MCF 10A (cell line): Measurements from ENCODE around the gene PTPRF. TPM values are rescaled to one million over a fixed set of nuclear protein-coding genes. Genes with fewer than 3 reads are reported as not detected.

Experiments
- BruUV-seq: library from RNA; stranded (reverse); fragments of 400-500 nt; replicated peaks from 2 replicates; lab custom pipeline; 2021; lab: Mats Ljungman, UMichigan
- CTCF ChIA-PET: fragments of 300-600 bp; sonication (Branson Sonifier 250); formaldehyde crosslinking; extraction: SDS; loops from one replicate; lab custom pipeline; 2021; ENCODE audit warnings: antibody characterized with exemption, inconsistent platforms; lab: Yijun Ruan, JAX
- POLR2A ChIA-PET: fragments of 300-600, 350-650 bp; sonication (Branson Sonifier 250); formaldehyde crosslinking; extraction: SDS; loops from one replicate; lab custom pipeline; 2020; ENCODE audit warnings: antibody characterized with exemption, inconsistent platforms; lab: Yijun Ruan, JAX
- DNase-seq: peaks from one replicate; pipeline ENCODE4 v3.0.0-alpha.2; 2018; ENCODE audit not compliant: unreplicated experiment
- H3K27ac Mint-ChIP-seq: one replicate; pipeline ENCODE4 v1.8.0; 2022; ENCODE audit warnings: mild to moderate bottlenecking, low read depth, mixed read lengths; ENCODE audit not compliant: unreplicated experiment
- H3K27me3 Mint-ChIP-seq: one replicate; pipeline ENCODE4 v1.8.0; 2022; ENCODE audit warnings: mixed read lengths; ENCODE audit not compliant: insufficient read depth, unreplicated experiment
- H3K36me3 Mint-ChIP-seq: one replicate; pipeline ENCODE4 v1.8.0; 2022; ENCODE audit warnings: mild to moderate bottlenecking, moderate library complexity, mixed read lengths; ENCODE audit not compliant: insufficient read depth, unreplicated experiment
- H3K4me1 Mint-ChIP-seq: one replicate; pipeline ENCODE4 v1.8.0; 2022; ENCODE audit warnings: mixed read lengths; ENCODE audit not compliant: insufficient read depth, unreplicated experiment
- H3K4me3 Mint-ChIP-seq: one replicate; pipeline ENCODE4 v1.8.0; 2022; ENCODE audit warnings: mild to moderate bottlenecking, moderate library complexity, mixed read lengths; ENCODE audit not compliant: unreplicated experiment
- H3K9me3 Mint-ChIP-seq: one replicate; pipeline ENCODE4 v1.8.0; 2022; ENCODE audit warnings: mixed read lengths; ENCODE audit not compliant: unreplicated experiment
- intact Hi-C: fragments of 100-400 bp; cut with micrococcal nuclease; formaldehyde crosslinking; loops from 2 replicates; pipeline ENCODE4 v1.14.1; 2022
- total RNA-seq: library from RNA; stranded (reverse); gene quantifications from 2 replicates; pipeline ENCODE4 v1.2.3, GENCODE V29; 2022
- TF ChIP-seq, protein P1 (sequence below): fragments of 200-600 bp; IDR thresholded peaks from one replicate; pipeline ENCODE4 v1.8.0; 2022; ENCODE audit warnings: antibody characterized with exemption, mild to moderate bottlenecking; ENCODE audit not compliant: unreplicated experiment

Gene PTPRF
- total RNA-seq, 1 experiment from 2014 or later, result 67.2 TPM

DNA sequence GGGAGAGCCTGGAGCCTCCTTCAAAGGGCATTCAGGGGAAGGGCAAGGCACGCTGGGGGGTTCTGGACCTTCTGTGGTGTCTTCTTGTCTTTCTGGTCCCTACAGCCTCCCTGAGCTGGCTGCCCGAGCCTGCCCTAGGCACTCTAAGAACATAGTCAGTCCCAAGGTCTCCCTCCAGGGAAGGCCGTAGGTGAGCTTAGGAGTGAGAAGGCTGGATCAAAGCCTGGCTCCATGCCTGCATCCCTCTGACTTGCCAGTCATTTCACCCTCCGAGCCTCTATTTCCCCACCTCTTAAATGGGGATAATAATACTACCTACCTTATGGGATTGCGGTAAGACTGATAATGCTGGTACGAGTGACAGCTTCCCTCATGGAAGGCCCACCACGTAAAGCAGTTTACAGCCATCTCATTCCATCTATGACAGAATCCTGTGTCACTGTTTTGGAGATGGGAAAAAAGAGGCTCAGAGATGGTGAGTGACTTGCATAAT lies 20.8 kb downstream of the PTPRF start:
- H3K27me3 Mint-ChIP-seq, result no peaks in the 10 kb centered on the region
- no TSS peak for BruUV-seq
- ChIA-PET CTCF (interaction anchor here (0.6 to 0.7 kb wide), 2 partner anchors 20 to 100 kb away, joined by 4 to 5 read pairs; no protein-coding TSS in a partner anchor), POLR2A (interaction anchor here (1.2 to 3.8 kb wide), 3 partner anchors 31 to 203 kb away, joined by 3 to 30 read pairs (median 5); partner anchors contain the start of gene KDM4A)
- TF ChIP-seq, protein P1, sequence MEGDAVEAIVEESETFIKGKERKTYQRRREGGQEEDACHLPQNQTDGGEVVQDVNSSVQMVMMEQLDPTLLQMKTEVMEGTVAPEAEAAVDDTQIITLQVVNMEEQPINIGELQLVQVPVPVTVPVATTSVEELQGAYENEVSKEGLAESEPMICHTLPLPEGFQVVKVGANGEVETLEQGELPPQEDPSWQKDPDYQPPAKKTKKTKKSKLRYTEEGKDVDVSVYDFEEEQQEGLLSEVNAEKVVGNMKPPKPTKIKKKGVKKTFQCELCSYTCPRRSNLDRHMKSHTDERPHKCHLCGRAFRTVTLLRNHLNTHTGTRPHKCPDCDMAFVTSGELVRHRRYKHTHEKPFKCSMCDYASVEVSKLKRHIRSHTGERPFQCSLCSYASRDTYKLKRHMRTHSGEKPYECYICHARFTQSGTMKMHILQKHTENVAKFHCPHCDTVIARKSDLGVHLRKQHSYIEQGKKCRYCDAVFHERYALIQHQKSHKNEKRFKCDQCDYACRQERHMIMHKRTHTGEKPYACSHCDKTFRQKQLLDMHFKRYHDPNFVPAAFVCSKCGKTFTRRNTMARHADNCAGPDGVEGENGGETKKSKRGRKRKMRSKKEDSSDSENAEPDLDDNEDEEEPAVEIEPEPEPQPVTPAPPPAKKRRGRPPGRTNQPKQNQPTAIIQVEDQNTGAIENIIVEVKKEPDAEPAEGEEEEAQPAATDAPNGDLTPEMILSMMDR, result no peak
- no peak for DNase-seq
- intact Hi-C loops, result no loop called here
- H3K4me1 Mint-ChIP-seq, result peaks cover 14% of the 10 kb centered on the region
- no peaks in the 10 kb centered on the region for H3K9me3 Mint-ChIP-seq
- H3K27ac Mint-ChIP-seq, result no peak overlapping the region
- H3K4me3 Mint-ChIP-seq, result no peak overlapping the region
- peaks cover 13% of the 10 kb centered on the region for H3K36me3 Mint-ChIP-seq

DNA sequence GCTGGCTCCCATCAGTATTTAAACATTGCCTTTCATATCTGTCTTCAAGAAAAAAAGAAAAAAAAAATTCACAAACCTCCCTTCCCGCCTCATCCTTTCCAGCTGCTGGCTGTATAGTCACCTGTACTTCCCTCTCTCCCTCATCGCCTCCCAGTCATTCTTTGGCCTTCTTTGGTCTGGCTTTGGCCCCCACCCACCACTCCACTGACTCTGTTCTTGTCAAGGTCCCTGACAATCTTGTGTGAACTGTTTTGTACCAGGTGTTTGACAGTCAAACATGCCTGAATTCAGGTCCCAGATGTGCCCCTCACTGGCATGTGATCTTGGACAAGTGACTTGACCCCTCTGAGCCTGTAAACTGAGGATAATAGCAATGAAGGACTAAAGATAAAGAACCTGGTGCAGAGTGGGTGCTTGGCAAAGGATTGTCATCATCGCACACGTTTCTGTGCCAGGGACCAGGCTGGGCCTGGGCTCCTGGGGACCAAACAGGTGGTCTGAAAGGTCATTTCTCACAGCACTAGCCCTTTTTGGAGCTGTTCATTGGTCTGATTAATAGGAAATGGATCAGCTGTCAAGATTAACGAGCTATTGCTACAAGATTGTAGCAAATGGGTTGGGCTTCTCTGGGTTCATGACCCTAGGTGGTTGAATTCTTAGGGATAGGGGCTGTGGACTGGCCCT lies 21.5 kb downstream of the PTPRF start:
- intact Hi-C loops, result no loop called here

DNA sequence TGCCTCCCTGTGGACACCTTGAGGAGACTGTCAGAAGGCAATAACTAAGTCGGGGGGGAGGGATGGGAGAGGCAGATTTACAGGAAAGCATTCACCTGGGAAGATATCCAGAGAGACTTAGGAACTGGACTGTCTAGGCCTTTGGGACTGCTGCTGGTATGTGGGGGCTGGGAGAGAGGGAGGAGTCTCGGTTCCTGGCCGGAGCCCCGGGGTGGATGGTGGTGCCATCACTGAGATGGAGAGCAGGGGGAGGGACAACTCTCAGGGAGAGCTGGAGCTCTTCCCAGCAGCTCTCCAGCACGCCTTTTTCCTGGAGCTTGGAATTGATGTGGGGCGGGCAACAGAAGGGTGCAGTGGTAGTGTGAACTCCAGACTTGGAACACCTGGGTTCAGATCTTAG lies 22.1 kb downstream of the PTPRF start:
- H3K27me3 Mint-ChIP-seq, result no peaks in the 10 kb centered on the region
- ChIA-PET CTCF (interaction anchor here (0.5 to 1.0 kb wide), 2 partner anchors 86 to 1328 kb away, joined by 4 read pairs; no protein-coding TSS in a partner anchor), POLR2A (interaction anchor here (1.2 kb wide), 2 partner anchors 23 to 97 kb away, joined by 3 to 5 read pairs; partner anchors contain the start of gene KDM4A)
- H3K4me3 Mint-ChIP-seq, result no peak overlapping the region
- intact Hi-C loops, result no loop called here
- H3K27ac Mint-ChIP-seq, result no peak overlapping the region
- H3K9me3 Mint-ChIP-seq, result no peaks in the 10 kb centered on the region
- no TSS peak for BruUV-seq
- peaks cover 9% of the 10 kb centered on the region for H3K4me1 Mint-ChIP-seq
- DNase-seq, result peak; percentile 23
- TF ChIP-seq, protein P1, result no peak
- H3K36me3 Mint-ChIP-seq, result peaks cover 13% of the 10 kb centered on the region

More for the DNA sequence above, 21.5 kb downstream of the PTPRF start:
- no peak for DNase-seq
- Mint-ChIP-seq H3K36me3 (peaks cover 17% of the 10 kb centered on the region), H3K27me3 (no peaks in the 10 kb centered on the region), H3K27ac (no peak overlapping the region), H3K4me3 (no peak overlapping the region), H3K4me1 (peaks cover 14% of the 10 kb centered on the region), H3K9me3 (no peaks in the 10 kb centered on the region)
- CTCF ChIA-PET, result interaction anchor here (0.6 kb wide), 1 partner anchor 100 kb away, joined by 4 read pairs; no protein-coding TSS in a partner anchor
- BruUV-seq, result no TSS peak
- POLR2A ChIA-PET, result interaction anchor here (0.6 to 1.8 kb wide), 4 partner anchors 23 to 99 kb away, joined by 3 to 5 read pairs (median 4); partner anchors contain the start of gene KDM4A
- TF ChIP-seq, protein P1, result no peak

DNA sequence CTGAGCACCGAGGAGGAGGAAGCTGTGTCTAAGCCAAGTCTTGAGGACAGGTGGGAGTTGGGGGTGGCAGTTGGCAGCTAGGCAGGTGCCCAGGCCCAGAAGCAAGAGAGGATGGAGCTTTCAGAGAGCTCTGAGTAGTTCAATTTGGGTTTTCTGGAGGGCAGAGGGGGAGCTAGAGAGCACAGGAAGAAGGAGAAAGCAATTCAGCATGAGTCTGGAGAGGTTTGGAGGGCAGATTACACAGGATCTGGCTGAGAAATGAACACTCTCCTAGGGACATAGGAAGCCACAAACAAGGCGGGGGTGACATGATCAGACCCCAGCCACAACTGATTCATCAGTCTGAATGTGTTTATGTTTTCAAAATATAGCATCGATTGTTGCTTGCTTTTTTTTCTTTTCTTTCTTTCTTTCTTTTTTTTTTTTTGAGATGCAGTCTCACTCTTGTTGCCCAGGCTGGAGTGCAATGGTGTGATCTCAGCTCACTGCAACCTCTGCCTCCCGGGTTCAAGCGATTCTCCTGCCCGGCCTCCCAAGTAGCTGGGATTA lies 23.8 kb downstream of the PTPRF start:
- Mint-ChIP-seq H3K27ac (no peak overlapping the region), H3K4me1 (peaks cover 5% of the 10 kb centered on the region), H3K4me3 (no peak overlapping the region), H3K36me3 (peaks cover 13% of the 10 kb centered on the region), H3K27me3 (no peaks in the 10 kb centered on the region), H3K9me3 (no peaks in the 10 kb centered on the region)
- CTCF ChIA-PET, result interaction anchor here (0.6 to 1.8 kb wide), 11 partner anchors 8 to 1977 kb away, joined by 3 to 5 read pairs (median 3); partner anchors contain the start of gene PTPRF
- POLR2A ChIA-PET, result interaction anchor here (0.6 to 1.3 kb wide), 3 partner anchors 26 to 228 kb away, joined by 3 read pairs; no protein-coding TSS in a partner anchor
- TF ChIP-seq, protein P1, result peak; percentile 29
- intact Hi-C loops, result no loop called here
- BruUV-seq, result no TSS peak
- peak; percentile 51 for DNase-seq
